Esophagus squamous epithelium (tissue), 4 donors: ENCODE results near the gene RIC8B.

ENCODE experiments used
- POLR2A ChIP-seq, 4 donors: fragments of 450-650 bp; IDR thresholded peaks; one replicate each; pipeline ENCODE4 v1.6.1; 2017; ENCODE audit warnings: antibody characterized with exemption in 4 of 4, mild to moderate bottlenecking in 4 of 4, moderate library complexity in 3 of 4
- TF ChIP-seq, protein P1 (sequence below), 6 experiments: fragments of 450-650 bp in 4 of 6; fragments of 200-600 bp in 2 of 6; sonication (generic) in 2 of 6; IDR thresholded peaks; one replicate each; pipeline ENCODE4 v1.5.1; 2016 to 2019; ENCODE audit warnings: antibody characterized with exemption in 6 of 6, mild to moderate bottlenecking in 4 of 6, moderate library complexity in 4 of 6

DNA sequence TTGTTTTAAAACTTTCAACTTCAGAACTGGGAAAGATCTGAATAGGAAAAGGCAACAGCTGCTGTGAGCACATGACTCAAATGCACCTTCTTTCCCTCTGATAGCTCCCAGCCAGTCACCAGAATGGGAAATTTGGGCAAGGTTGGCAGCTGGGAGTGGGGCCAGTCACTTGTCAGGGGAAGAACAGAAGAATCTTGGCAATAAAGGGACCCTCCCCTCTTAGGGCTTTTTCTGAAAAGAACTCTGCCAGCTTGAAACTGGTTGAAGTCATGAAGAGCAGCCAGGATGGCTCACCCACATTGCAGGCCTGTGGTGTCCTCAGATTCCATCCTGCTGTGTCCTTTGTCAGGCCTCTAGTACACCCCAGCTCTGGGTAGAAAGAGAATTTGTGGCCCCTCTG lies 10.3 kb upstream of the RIC8B start:
- TF ChIP-seq, protein P1, sequence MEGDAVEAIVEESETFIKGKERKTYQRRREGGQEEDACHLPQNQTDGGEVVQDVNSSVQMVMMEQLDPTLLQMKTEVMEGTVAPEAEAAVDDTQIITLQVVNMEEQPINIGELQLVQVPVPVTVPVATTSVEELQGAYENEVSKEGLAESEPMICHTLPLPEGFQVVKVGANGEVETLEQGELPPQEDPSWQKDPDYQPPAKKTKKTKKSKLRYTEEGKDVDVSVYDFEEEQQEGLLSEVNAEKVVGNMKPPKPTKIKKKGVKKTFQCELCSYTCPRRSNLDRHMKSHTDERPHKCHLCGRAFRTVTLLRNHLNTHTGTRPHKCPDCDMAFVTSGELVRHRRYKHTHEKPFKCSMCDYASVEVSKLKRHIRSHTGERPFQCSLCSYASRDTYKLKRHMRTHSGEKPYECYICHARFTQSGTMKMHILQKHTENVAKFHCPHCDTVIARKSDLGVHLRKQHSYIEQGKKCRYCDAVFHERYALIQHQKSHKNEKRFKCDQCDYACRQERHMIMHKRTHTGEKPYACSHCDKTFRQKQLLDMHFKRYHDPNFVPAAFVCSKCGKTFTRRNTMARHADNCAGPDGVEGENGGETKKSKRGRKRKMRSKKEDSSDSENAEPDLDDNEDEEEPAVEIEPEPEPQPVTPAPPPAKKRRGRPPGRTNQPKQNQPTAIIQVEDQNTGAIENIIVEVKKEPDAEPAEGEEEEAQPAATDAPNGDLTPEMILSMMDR (IDR thresholded peaks at IDR 0.05): no peak
- no peak for TF ChIP-seq POLR2A (IDR thresholded peaks at IDR 0.05)
